ENCODE data around the gene S100A2. TPM values are rescaled to one million over a fixed set of nuclear protein-coding genes. Genes with fewer than 3 reads are reported as not detected.

The S100A2 gene
- total RNA-seq, 1 donor from 2014 or later: not detected

GRCh38 chr1:153609585-153609907 lies 43.9 kb upstream of the S100A2 start:
- no peak for DNase-seq (ENCODE audit: low spot score in 2 of 2)
- intact Hi-C loops (cut with DNase I): loop anchor here (2.0 kb wide), 1 partner anchor 25 kb away; the partner anchor contains the start of gene CHTOP
- Histone ChIP-seq H3K9me3 (no peaks in the 10 kb centered on the region), H3K4me3 (peak overlapping the region; percentile 41 to 75), H3K27ac (peak overlapping the region; percentile 90 to 96), H3K4me1 (peaks cover 7 to 38% of the 10 kb centered on the region in 2 donors), H3K27me3 (no peaks in the 10 kb centered on the region), H3K36me3 (peaks cover 14 to 26% of the 10 kb centered on the region in 2 donors)
- TF ChIP-seq CTCF (IDR thresholded peaks at IDR 0.05): no peak

GRCh38 chr1:153608742-153609584 lies 43.3 kb upstream of the S100A2 start:
- H3K27ac ChIP-seq: peak overlapping the region; percentile 90 to 96
- H3K4me1 ChIP-seq: peaks cover 7 to 38% of the 10 kb centered on the region in 2 donors
- peak overlapping the region; percentile 41 to 75 for H3K4me3 ChIP-seq
- intact Hi-C loops (cut with DNase I): loop anchor here (2.0 kb wide), 1 partner anchor 26 kb away; the partner anchor contains the start of gene CHTOP
- H3K27me3 ChIP-seq: no peaks in the 10 kb centered on the region
- peak; percentile 72 to 92 for DNase-seq (ENCODE audit: low spot score in 2 of 2)
- no peaks in the 10 kb centered on the region for H3K9me3 ChIP-seq
- peaks cover 14 to 26% of the 10 kb centered on the region in 2 donors for H3K36me3 ChIP-seq
- no peak for TF ChIP-seq CTCF (IDR thresholded peaks at IDR 0.05)

GRCh38 chr1:153608089-153608682 lies 42.5 kb upstream of the S100A2 start:
- DNase-seq (ENCODE audit: low spot score in 2 of 2): no peak
- H3K4me1 ChIP-seq: peaks cover 7 to 36% of the 10 kb centered on the region in 2 donors
- no peak for TF ChIP-seq CTCF (IDR thresholded peaks at IDR 0.05)
- intact Hi-C loops (cut with DNase I): loop anchor here (2.0 kb wide), 1 partner anchor 27 kb away; the partner anchor contains the start of gene CHTOP
- H3K9me3 ChIP-seq: no peaks in the 10 kb centered on the region
- peaks cover 14 to 26% of the 10 kb centered on the region in 2 donors for H3K36me3 ChIP-seq
- H3K4me3 ChIP-seq: peak overlapping the region; percentile 41 to 75
- H3K27me3 ChIP-seq: no peaks in the 10 kb centered on the region
- H3K27ac ChIP-seq: peak overlapping the region; percentile 90 to 96

GRCh38 chr1:153607381-153607780 lies 41.7 kb upstream of the S100A2 start:
- Histone ChIP-seq H3K4me3 (no peak overlapping the region), H3K27ac (peak overlapping the region; percentile 90 to 96)

GRCh38 chr1:153606194-153606593 lies 40.5 kb upstream of the S100A2 start:
- H3K27me3 ChIP-seq: no peaks in the 10 kb centered on the region
- TF ChIP-seq CTCF (IDR thresholded peaks at IDR 0.05): no peak
- no peak overlapping the region for H3K27ac ChIP-seq
- no peak overlapping the region for H3K4me3 ChIP-seq
- H3K36me3 ChIP-seq: peaks cover 14 to 26% of the 10 kb centered on the region in 2 donors
- H3K9me3 ChIP-seq: no peaks in the 10 kb centered on the region
- peak in 1 of 2 donors; percentile 19 for DNase-seq (ENCODE audit: low spot score in 2 of 2)
- intact Hi-C loops (cut with DNase I): no loop called here
- peaks cover 7 to 33% of the 10 kb centered on the region in 2 donors for H3K4me1 ChIP-seq

More at GRCh38 chr1:153607381-153607780, 41.7 kb upstream of the S100A2 start:
- H3K36me3 ChIP-seq: peaks cover 14 to 26% of the 10 kb centered on the region in 2 donors
- H3K4me1 ChIP-seq: peaks cover 7 to 34% of the 10 kb centered on the region in 2 donors
- TF ChIP-seq CTCF (IDR thresholded peaks at IDR 0.05): no peak
- H3K9me3 ChIP-seq: no peaks in the 10 kb centered on the region
- no peaks in the 10 kb centered on the region for H3K27me3 ChIP-seq
- intact Hi-C loops (cut with DNase I): no loop called here
- DNase-seq (ENCODE audit: low spot score in 2 of 2): no peak

Data from ascending aorta (tissue), 2 donors.